Left lung (tissue), 10 donors: Measurements from ENCODE around the gene CDK14. TPM values are rescaled to one million over a fixed set of nuclear protein-coding genes. Genes with fewer than 3 reads are reported as not detected.

Experiments used
- ATAC-seq: fragments of 200-7000 bp; cut with Tn5 transposase; one replicate; pipeline ENCODE4 v1.9.1; 2020; ENCODE audit warnings: moderate library complexity
- DNase-seq, 4 donors: peaks; one replicate each; pipeline ENCODE4 v3.0.0-alpha.2; 2013 to 2020
- H3K27ac ChIP-seq, 2 donors: fragments of 200-600 bp; sonication (generic) in 1 of 2; one replicate each; pipeline versions ENCODE4 v1.5.0 to v1.8.0; 2020 to 2021
- H3K27me3 ChIP-seq, 2 donors: fragments of 200-600 bp; sonication (generic) in 1 of 2; one replicate each; pipeline versions ENCODE4 v1.5.0 to v1.8.0; 2020 to 2021
- H3K36me3 ChIP-seq, 2 donors: fragments of 200-600 bp; sonication (generic) in 1 of 2; one replicate each; pipeline versions ENCODE4 v1.5.0 to v1.8.0; 2020 to 2021
- H3K4me1 ChIP-seq, 2 donors: fragments of 200-600 bp; one replicate each; pipeline ENCODE4 v1.8.0; 2021
- H3K4me3 ChIP-seq, 2 donors: fragments of 200-600 bp; sonication (generic) in 1 of 2; one replicate each; pipeline versions ENCODE4 v1.5.0 to v1.8.0; 2020 to 2021; ENCODE audit warnings: mild to moderate bottlenecking in 1 of 2
- H3K9me3 ChIP-seq, 2 donors: fragments of 200-600 bp; sonication (generic) in 1 of 2; one replicate each; pipeline versions ENCODE4 v1.5.0 to v1.8.0; 2020 to 2021
- intact Hi-C, 2 donors: fragments of 100-400 bp; cut with DNase I; formaldehyde crosslinking; loops; one replicate each; pipeline versions ENCODE4 v1.11.2 to v1.14.2; 2022
- polyA plus RNA-seq, 6 donors: library from polyadenylated mRNA; unstranded; fragments of 120-200 nt; gene quantifications; one replicate each; pipeline ENCODE4 v1.2.1, GENCODE V29; 2013; ENCODE audit not compliant: insufficient read length in 6 of 6
- total RNA-seq, 2 donors: library from RNA; stranded (reverse); fragmentation: NEBNext Ultra II Directional; extraction: Animal tissue kit (Norgen Biotek cat#: 25700); gene quantifications; one replicate each; pipeline ENCODE4 v1.2.1, GENCODE V29; 2021
- TF ChIP-seq, protein P1 (sequence below), 2 donors: fragments of 200-600 bp; sonication (generic) in 1 of 2; IDR thresholded peaks; one replicate each; pipeline versions ENCODE4 v1.5.0 to v1.8.0; 2021; ENCODE audit warnings: antibody characterized with exemption in 2 of 2
- donor health status: DM: no; HTN: yes; CAD: no.
- donor health status: DM: no; HTN: no; CAD: no.

Gene CDK14
- total and polyA plus RNA-seq, 8 donors: 24.1 to 45.1 (median 30.0) TPM

GRCh38 chr7:91250706-91251105 lies 654.6 kb downstream of the CDK14 start:
- TF ChIP-seq, protein P1, sequence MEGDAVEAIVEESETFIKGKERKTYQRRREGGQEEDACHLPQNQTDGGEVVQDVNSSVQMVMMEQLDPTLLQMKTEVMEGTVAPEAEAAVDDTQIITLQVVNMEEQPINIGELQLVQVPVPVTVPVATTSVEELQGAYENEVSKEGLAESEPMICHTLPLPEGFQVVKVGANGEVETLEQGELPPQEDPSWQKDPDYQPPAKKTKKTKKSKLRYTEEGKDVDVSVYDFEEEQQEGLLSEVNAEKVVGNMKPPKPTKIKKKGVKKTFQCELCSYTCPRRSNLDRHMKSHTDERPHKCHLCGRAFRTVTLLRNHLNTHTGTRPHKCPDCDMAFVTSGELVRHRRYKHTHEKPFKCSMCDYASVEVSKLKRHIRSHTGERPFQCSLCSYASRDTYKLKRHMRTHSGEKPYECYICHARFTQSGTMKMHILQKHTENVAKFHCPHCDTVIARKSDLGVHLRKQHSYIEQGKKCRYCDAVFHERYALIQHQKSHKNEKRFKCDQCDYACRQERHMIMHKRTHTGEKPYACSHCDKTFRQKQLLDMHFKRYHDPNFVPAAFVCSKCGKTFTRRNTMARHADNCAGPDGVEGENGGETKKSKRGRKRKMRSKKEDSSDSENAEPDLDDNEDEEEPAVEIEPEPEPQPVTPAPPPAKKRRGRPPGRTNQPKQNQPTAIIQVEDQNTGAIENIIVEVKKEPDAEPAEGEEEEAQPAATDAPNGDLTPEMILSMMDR (IDR thresholded peaks at IDR 0.05): no peak
- Histone ChIP-seq H3K9me3 (peaks cover 0 to 5% of the 10 kb centered on the region in 2 donors), H3K4me1 (peaks cover 0 to 4% of the 10 kb centered on the region in 2 donors), H3K4me3 (no peak overlapping the region), H3K36me3 (no peaks in the 10 kb centered on the region), H3K27ac (no peak overlapping the region), H3K27me3 (no peaks in the 10 kb centered on the region)
- ATAC-seq: no peak
- intact Hi-C loops: no loop called here
- DNase-seq: no peak

- H3K27ac ChIP-seq: no peak overlapping the region
- no peak overlapping the region for H3K4me3 ChIP-seq
- no peaks in the 10 kb centered on the region for H3K36me3 ChIP-seq
- peaks cover 0 to 16% of the 10 kb centered on the region in 2 donors for H3K9me3 ChIP-seq
- DNase-seq: no peak
- TF ChIP-seq, protein P1 (IDR thresholded peaks at IDR 0.05): no peak
- ATAC-seq: no peak
- intact Hi-C loops: no loop called here
- no peaks in the 10 kb centered on the region for H3K27me3 ChIP-seq
- peaks cover 0 to 4% of the 10 kb centered on the region in 2 donors for H3K4me1 ChIP-seq
These were observed 655.8 kb downstream of the CDK14 start for GRCh38 chr7:91251877-91252276.

Other genes with a start within 250 kb of the CDK14 start
- gene GTPBP10, start 249.6 kb upstream of the CDK14 start, total RNA-seq: 10 to 100 TPM; 15.5 to 23.7 TPM
- 10 to 100 TPM; 23.3 to 26.5 (median 24.2) TPM for gene GTPBP10, start 249.6 kb upstream of the CDK14 start, polyA plus RNA-seq
- gene CLDN12, start 192.9 kb upstream of the CDK14 start, total RNA-seq: 10 to 100 TPM; 37.9 to 48.7 TPM
- 10 to 100 TPM; 39.4 to 51.0 (median 47.0) TPM for gene CLDN12, start 192.9 kb upstream of the CDK14 start, polyA plus RNA-seq
- gene PTTG1IP2, start 126.7 kb upstream of the CDK14 start, total RNA-seq: not detected
- not detected for gene PTTG1IP2, start 126.7 kb upstream of the CDK14 start, polyA plus RNA-seq